ENCODE measurements around the gene RGS10.
A peak's percentile ranks its signal among the peaks of the same experiment; 100 is the strongest.

Gene RGS10

GRCh38 chr10:119515511-119516045, 26.9 kb downstream of the RGS10 start:
- Histone ChIP-seq H3K27ac (ENCODE audit: poor library complexity, severe bottlenecking) (no peak overlapping the region), H3K27me3 (ENCODE audit: insufficient read depth, poor library complexity, severe bottlenecking) (no peaks in the 10 kb centered on the region), H3K9me3 (ENCODE audit: severe bottlenecking) (no peaks in the 10 kb centered on the region), H3K4me3 (ENCODE audit: severe bottlenecking) (no peak overlapping the region), H3K4me1 (ENCODE audit: insufficient read depth, poor library complexity, severe bottlenecking) (peaks cover 12% of the 10 kb centered on the region), H3K36me3 (ENCODE audit: low read depth) (peaks cover 24% of the 10 kb centered on the region)
- TF ChIP-seq CTCF (IDR thresholded peaks at IDR 0.05; ENCODE audit: poor library complexity, severe bottlenecking) = no peak
- no peak for ATAC-seq (ENCODE audit: low read depth)
- no peak for DNase-seq (ENCODE audit: low spot score)

- peaks cover 12% of the 10 kb centered on the region for H3K4me1 ChIP-seq (ENCODE audit: insufficient read depth, poor library complexity, severe bottlenecking)
- H3K9me3 ChIP-seq (ENCODE audit: severe bottlenecking) = no peaks in the 10 kb centered on the region
- DNase-seq (ENCODE audit: low spot score) (no peak), ATAC-seq (ENCODE audit: low read depth) (no peak)
- no peak overlapping the region for H3K27ac ChIP-seq (ENCODE audit: poor library complexity, severe bottlenecking)
- H3K36me3 ChIP-seq (ENCODE audit: low read depth) = peaks cover 25% of the 10 kb centered on the region
- H3K27me3 ChIP-seq (ENCODE audit: insufficient read depth, poor library complexity, severe bottlenecking) = no peaks in the 10 kb centered on the region
- no peak for TF ChIP-seq CTCF (IDR thresholded peaks at IDR 0.05; ENCODE audit: poor library complexity, severe bottlenecking)
- no peak overlapping the region for H3K4me3 ChIP-seq (ENCODE audit: severe bottlenecking)
These were observed 27.7 kb downstream of the RGS10 start for GRCh38 chr10:119514819-119515218.

- TF ChIP-seq CTCF (IDR thresholded peaks at IDR 0.05; ENCODE audit: poor library complexity, severe bottlenecking) = no peak
- no peak overlapping the region for H3K4me3 ChIP-seq (ENCODE audit: severe bottlenecking)
- H3K27ac ChIP-seq (ENCODE audit: poor library complexity, severe bottlenecking) = no peak overlapping the region
- H3K36me3 ChIP-seq (ENCODE audit: low read depth) = peaks cover 25% of the 10 kb centered on the region
- no peaks in the 10 kb centered on the region for H3K9me3 ChIP-seq (ENCODE audit: severe bottlenecking)
- DNase-seq (ENCODE audit: low spot score) = no peak
- ATAC-seq (ENCODE audit: low read depth) = no peak
- H3K27me3 ChIP-seq (ENCODE audit: insufficient read depth, poor library complexity, severe bottlenecking) = no peaks in the 10 kb centered on the region
- H3K4me1 ChIP-seq (ENCODE audit: insufficient read depth, poor library complexity, severe bottlenecking) = peaks cover 6% of the 10 kb centered on the region
These were observed 30.5 kb downstream of the RGS10 start for GRCh38 chr10:119511828-119512515.

- ATAC-seq (ENCODE audit: low read depth) (peak; percentile 38; the same call in 1 of the 3 replicates), DNase-seq (ENCODE audit: low spot score) (no peak)
- Histone ChIP-seq H3K4me3 (ENCODE audit: severe bottlenecking) (no peak overlapping the region), H3K9me3 (ENCODE audit: severe bottlenecking) (no peaks in the 10 kb centered on the region), H3K27me3 (ENCODE audit: insufficient read depth, poor library complexity, severe bottlenecking) (no peaks in the 10 kb centered on the region), H3K27ac (ENCODE audit: poor library complexity, severe bottlenecking) (no peak overlapping the region), H3K36me3 (ENCODE audit: low read depth) (peaks cover 21% of the 10 kb centered on the region), H3K4me1 (ENCODE audit: insufficient read depth, poor library complexity, severe bottlenecking) (no peaks in the 10 kb centered on the region)
- TF ChIP-seq CTCF (IDR thresholded peaks at IDR 0.05; ENCODE audit: poor library complexity, severe bottlenecking) = no peak
These were observed 32.5 kb downstream of the RGS10 start for GRCh38 chr10:119509909-119510451.

- no peaks in the 10 kb centered on the region for H3K9me3 ChIP-seq (ENCODE audit: severe bottlenecking)
These were observed 35.4 kb downstream of the RGS10 start for GRCh38 chr10:119507115-119507514.

More at GRCh38 chr10:119507115-119507514, 35.4 kb downstream of the RGS10 start:
- Histone ChIP-seq H3K27me3 (ENCODE audit: insufficient read depth, poor library complexity, severe bottlenecking) (no peaks in the 10 kb centered on the region), H3K36me3 (ENCODE audit: low read depth) (peaks cover 10% of the 10 kb centered on the region; the same call in 1 of the 2 replicates), H3K4me3 (ENCODE audit: severe bottlenecking) (no peak overlapping the region), H3K4me1 (ENCODE audit: insufficient read depth, poor library complexity, severe bottlenecking) (no peaks in the 10 kb centered on the region), H3K27ac (ENCODE audit: poor library complexity, severe bottlenecking) (no peak overlapping the region)
- DNase-seq (ENCODE audit: low spot score) (no peak), ATAC-seq (ENCODE audit: low read depth) (no peak)
- no peak for TF ChIP-seq CTCF (IDR thresholded peaks at IDR 0.05; ENCODE audit: poor library complexity, severe bottlenecking)

Measured in RWPE2 (cell line).